ENCODE measurements around the gene ASPRV1. TPM values are rescaled to one million over a fixed set of nuclear protein-coding genes. Genes with fewer than 3 reads are reported as not detected.

Gene ASPRV1
- polyA plus RNA-seq, 2 of the 4 experiments (the other 2 are of a cell fraction): 0.36 TPM

GRCh38 chr2:69960821-69961220 lies 610 bp downstream of the ASPRV1 start (continued):
- TF ChIP-seq PBX3 (IDR thresholded peaks at IDR 0.05) (no peak), NPAS2 (CRISPR knock-in tag; IDR thresholded peaks at IDR 0.05; ENCODE audit: borderline replicate concordance) (no peak), E2F6 (IDR thresholded peaks at IDR 0.05; ENCODE audit: borderline replicate concordance, low read depth) (no peak), KDM1A (IDR thresholded peaks at IDR 0.05; ENCODE audit: low read depth) (no peak)

GRCh38 chr2:69959425-69959824 lies 2.0 kb downstream of the ASPRV1 start:
- FAIRE-seq (no peak), DNase-seq (ENCODE audit: low read depth in 1 of 2, low spot score in 1 of 2) (no peak), ATAC-seq (no peak)
- Histone ChIP-seq H3K4me3 (no peak overlapping the region), H3K9me3 (no peaks in the 10 kb centered on the region), H3K4me1 (no peaks in the 10 kb centered on the region), H3K27ac (no peak overlapping the region), H3K4me2 (no peak overlapping the region)
- ChIA-PET POLR2A (interaction anchor here (0.5 to 1.2 kb wide), 2 partner anchors 45 to 372 kb away, joined by 4 read pairs; partner anchors contain the start of gene MXD1), CTCF (interaction anchor here (1.1 to 1.6 kb wide), 3 partner anchors 10 to 13 kb away, joined by 3 to 5 read pairs (median 3); no protein-coding TSS in a partner anchor)
- TF ChIP-seq CEBPB (IDR thresholded peaks at IDR 0.05) (no peak), ESRRA (IDR thresholded peaks at IDR 0.05; ENCODE audit: borderline replicate concordance, low read length) (no peak), MAZ (IDR thresholded peaks at IDR 0.05; ENCODE audit: borderline replicate concordance, low read depth, low read length) (no peak), TP53 (CRISPR knock-in tag; IDR thresholded peaks at IDR 0.05) (no peak), MAX (IDR thresholded peaks at IDR 0.05) (no peak), CBX8 (IDR thresholded peaks at IDR 0.05) (no peak), ZC3H11A (IDR thresholded peaks at IDR 0.05) (no peak), POLR2A (IDR thresholded peaks at IDR 0.05; ENCODE audit: low read length) (no peak), SREBF2 (IDR thresholded peaks at IDR 0.05) (no peak), RARB (CRISPR knock-in tag; IDR thresholded peaks at IDR 0.05) (no peak), RCOR1 (IDR thresholded peaks at IDR 0.05; ENCODE audit: low read depth, low read length) (no peak), ZFP36 (IDR thresholded peaks at IDR 0.05; ENCODE audit: borderline replicate concordance, partially characterized antibody) (no peak), ELK1 (IDR thresholded peaks at IDR 0.05; ENCODE audit: low read depth, low read length) (no peak), RNF2 (IDR thresholded peaks at IDR 0.05; ENCODE audit: borderline replicate concordance, low read depth) (no peak), HOXB13 (CRISPR knock-in tag; IDR thresholded peaks at IDR 0.05; ENCODE audit: low read depth) (no peak), KDM5A (IDR thresholded peaks at IDR 0.05) (no peak), FOSB (CRISPR knock-in tag; IDR thresholded peaks at IDR 0.05) (no peak), SMC3 (IDR thresholded peaks at IDR 0.05) (no peak), CHD2 (IDR thresholded peaks at IDR 0.05; ENCODE audit: low read length, partially characterized antibody) (no peak)
- 41% methylated on average over 5 of the region's 5 CpGs for WGBS (ENCODE audit: missing lambda C conversion rate)

GRCh38 chr2:69958480-69958879 lies 3.0 kb downstream of the ASPRV1 start:
- no peaks in the 10 kb centered on the region for H3K4me1 ChIP-seq
- WGBS (ENCODE audit: missing lambda C conversion rate): 44% methylated on average over 6 of the region's 6 CpGs
- FAIRE-seq (no peak), DNase-seq (ENCODE audit: low read depth in 1 of 2, low spot score in 1 of 2) (no peak), ATAC-seq (no peak)
- H3K9me3 ChIP-seq: no peaks in the 10 kb centered on the region
- H3K27ac ChIP-seq: no peak overlapping the region
- CTCF ChIA-PET: interaction anchor here (1.1 to 1.6 kb wide), 3 partner anchors 9 to 12 kb away, joined by 3 to 5 read pairs (median 3); no protein-coding TSS in a partner anchor
- H3K4me3 ChIP-seq: no peak overlapping the region
- no peak overlapping the region for H3K4me2 ChIP-seq
- POLR2A ChIA-PET: no interaction called here
- TF ChIP-seq JUN (IDR thresholded peaks at IDR 0.05) (no peak), ELK1 (IDR thresholded peaks at IDR 0.05; ENCODE audit: low read depth, low read length) (no peak), KDM1A (IDR thresholded peaks at IDR 0.05; ENCODE audit: low read depth) (no peak), NFE2L2 (conservative IDR thresholded peaks at IDR 0.05; ENCODE audit: low read length) (no peak), PHF8 (IDR thresholded peaks at IDR 0.05; ENCODE audit: borderline replicate concordance, low read depth) (no peak), HOXB13 (CRISPR knock-in tag; IDR thresholded peaks at IDR 0.05; ENCODE audit: low read depth) (no peak), SMC3 (IDR thresholded peaks at IDR 0.05) (no peak), TFCP2L1 (CRISPR knock-in tag; IDR thresholded peaks at IDR 0.05) (no peak), RAD21 (conservative IDR thresholded peaks at IDR 0.05 in 1 of 2, IDR thresholded peaks at IDR 0.05 in 1 of 2) (no peak), MYC (IDR thresholded peaks at IDR 0.05; ENCODE audit: borderline replicate concordance, low read length) (no peak), SREBF2 (IDR thresholded peaks at IDR 0.05) (no peak), USF2 (IDR thresholded peaks at IDR 0.05) (no peak), RFX5 (IDR thresholded peaks at IDR 0.05) (no peak), CHD2 (IDR thresholded peaks at IDR 0.05; ENCODE audit: low read length, partially characterized antibody) (no peak), FOXS1 (CRISPR knock-in tag; IDR thresholded peaks at IDR 0.05) (no peak), FOSB (CRISPR knock-in tag; IDR thresholded peaks at IDR 0.05) (no peak), HOXA7 (CRISPR knock-in tag; IDR thresholded peaks at IDR 0.05) (no peak), MAZ (IDR thresholded peaks at IDR 0.05; ENCODE audit: borderline replicate concordance, low read depth, low read length) (no peak)
